Activated effector memory CD4-positive, alpha-beta T cell treated with anti-CD3 and anti-CD28 coated beads, Interleukin-2, amount 50 U/mL, for 16 hours (primary cell): ENCODE measurements around the gene PAF1.

Experiments used
- DNase-seq: peaks from one replicate; pipeline ENCODE4 v3.0.0-alpha.2; 2020

Gene PAF1

DNA sequence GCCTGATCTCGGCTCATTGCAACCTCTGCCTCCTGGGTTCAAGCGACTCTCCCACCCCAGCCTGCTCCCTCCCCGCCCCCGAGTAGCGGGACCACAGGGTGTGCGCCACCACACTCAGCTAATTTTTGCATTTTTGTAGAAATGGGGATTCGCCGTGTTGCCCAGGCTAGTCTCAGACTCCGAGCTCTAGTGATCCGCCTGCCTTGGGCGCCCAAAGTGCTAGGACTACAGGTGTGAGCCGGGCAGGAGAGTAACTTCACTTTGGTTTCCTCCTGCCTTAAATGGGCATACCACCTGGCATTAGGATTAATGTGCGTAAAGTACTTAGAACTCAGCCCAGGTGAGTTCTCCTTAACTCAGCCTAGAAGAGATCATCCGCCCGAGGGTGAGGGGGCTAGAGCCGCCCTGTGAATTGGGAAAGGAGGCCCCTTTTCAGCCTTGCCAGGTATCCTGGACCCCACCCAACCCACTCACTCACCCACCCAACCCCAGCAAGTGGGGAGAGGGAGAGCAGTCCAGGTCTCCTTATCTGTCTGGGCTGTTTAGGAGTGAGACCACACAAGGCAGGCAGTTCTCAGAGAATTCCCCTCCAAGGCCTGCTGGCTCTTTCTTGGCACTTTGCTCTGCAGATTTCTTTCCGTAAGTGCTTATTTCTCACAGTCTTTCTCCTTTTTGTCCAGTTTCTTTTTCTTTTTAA lies 14.5 kb upstream of the PAF1 start:
- peak; percentile 71 for DNase-seq

DNA sequence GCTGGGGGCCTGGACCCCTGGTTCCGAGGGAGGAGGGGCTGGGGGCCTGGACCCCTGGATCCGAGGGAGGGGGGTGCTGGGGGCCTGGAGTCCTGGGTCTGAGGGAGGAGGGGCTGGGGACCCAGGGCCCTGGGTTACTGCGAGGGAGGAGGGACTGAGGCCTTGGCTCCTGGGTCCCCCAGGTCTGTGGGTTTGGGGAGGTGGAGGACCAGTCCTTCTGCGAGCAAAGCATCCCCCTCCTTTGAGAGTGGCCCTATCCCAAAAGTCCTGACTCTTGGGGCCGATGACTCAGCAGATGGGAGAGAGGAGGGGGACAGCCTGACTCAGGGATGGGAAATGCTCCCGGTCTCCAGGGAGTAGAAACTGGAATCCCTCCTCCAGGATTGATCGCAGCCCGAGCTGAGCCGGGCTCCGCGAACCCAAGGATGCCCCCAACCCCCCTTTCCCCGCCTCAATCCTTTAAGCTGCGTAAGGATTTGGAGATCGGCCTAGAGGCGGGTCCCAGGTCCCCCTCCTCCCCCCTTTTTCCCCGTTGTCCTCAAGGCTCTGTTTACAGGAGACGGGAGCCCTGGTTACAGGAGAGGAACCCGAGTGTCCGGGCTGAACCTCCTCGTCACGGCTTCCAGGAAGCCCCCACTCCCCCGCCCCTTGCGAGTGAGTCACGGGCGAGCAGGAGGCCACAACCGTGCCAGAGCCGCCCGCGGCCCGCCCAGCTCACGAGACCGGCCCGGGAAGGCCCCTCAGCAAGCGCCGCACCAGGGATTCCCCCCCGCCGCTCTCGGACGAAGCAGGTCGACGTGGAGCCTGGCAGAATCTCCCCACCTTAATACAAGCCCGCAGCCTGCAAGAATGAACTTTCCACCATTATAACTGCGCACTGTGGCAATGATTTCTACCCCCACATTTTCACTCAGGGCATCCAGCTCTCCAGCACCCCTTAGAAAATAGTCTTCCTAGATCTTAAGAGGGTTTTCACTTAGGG lies 12.7 kb upstream of the PAF1 start:
- DNase-seq = peak; percentile 99

DNA sequence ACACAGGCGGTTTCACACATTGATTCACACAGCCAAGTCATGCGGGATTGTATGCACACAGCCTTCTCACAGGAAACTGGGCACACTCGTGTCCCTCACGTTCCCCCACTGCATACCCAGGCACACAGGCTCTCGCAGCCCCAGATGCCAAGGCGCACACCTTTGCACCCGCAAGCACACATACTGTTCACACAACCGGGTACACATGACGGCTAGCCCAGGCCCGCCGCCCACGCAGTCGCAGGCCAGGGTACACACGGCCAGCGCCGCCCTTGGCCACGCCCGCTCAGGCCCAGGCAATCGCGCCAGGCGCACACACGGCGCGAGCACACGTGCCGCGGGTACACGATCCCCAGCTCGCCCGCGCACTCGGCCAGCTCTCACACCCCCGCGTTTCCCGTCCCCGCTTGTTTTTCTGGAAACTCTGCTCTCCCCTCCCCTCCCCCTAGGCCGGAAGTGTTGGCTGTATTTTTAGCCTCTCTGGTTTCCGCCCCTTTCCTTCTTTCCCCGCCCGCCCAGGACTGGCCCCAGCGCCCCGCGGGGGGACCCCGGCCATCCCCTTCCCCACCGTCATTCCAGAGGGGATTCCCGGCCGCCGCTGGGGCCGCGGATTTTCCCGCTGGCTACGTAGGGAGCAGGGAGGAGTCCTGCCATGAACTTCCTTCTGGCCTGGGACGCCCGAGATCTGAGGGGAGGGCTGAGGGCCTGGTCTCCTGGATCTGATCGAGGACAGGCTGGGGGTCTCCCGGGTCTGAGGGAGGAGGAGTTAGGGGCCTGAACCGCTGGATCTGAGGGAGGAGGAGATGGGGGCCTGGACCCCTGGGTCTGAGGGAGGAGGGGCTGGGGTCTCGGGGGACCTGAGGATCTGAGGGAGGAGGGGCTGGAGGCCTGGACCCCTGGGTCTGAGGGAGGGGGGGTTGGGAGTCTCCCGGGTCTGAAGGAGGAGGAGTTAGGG lies 11.7 kb upstream of the PAF1 start:
- DNase-seq = peak; percentile 94

- DNase-seq = peak; percentile 94
Observed at GRCh38 chr19:39401549-39402345, 10.8 kb upstream of the PAF1 start.

DNA sequence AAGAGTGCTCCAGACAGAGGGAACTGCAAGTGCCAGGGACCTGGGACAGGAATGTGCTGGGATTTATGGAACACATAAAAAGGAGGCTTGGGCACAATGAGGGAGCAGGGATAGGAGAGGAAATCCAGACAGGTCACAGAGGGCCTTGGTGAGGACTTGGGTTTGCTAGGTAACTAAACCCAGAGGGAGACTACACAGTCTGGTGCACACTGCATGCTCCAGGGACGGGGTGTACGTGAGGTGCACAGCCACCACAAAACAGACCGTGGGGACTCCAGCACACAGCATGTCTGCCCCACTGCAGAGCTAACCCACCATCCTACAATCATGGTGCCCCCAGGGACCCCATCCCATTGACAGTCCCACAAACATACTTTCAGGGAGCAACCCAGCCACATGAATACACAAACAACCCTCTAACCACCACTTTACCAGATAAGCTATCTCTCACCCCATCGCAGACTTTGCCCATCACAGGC lies 10.2 kb upstream of the PAF1 start:
- no peak for DNase-seq

GRCh38 chr19:39400061-39400460 lies 9.2 kb upstream of the PAF1 start:
- DNase-seq = no peak

DNA sequence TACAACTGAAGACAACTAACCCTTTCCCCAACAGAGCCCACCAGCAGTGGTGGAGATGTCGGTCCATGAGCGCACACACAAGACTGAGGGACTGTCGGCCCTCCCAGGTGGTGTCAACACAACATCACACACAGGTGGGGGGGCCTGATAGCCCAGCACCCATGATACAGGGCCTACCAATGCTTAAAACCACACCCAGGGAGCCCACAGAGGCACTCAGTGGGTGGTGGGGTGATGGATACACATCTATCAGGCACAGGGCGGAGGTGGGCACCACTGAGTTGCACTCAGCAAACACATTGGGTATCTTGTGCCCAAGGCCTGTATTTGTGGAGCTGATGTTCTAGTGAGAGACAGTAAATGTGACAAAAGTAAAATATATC lies 8.8 kb upstream of the PAF1 start:
- DNase-seq = no peak

- DNase-seq = peak; percentile 82
Observed at GRCh38 chr19:39398297-39398864, 7.5 kb upstream of the PAF1 start.

DNA sequence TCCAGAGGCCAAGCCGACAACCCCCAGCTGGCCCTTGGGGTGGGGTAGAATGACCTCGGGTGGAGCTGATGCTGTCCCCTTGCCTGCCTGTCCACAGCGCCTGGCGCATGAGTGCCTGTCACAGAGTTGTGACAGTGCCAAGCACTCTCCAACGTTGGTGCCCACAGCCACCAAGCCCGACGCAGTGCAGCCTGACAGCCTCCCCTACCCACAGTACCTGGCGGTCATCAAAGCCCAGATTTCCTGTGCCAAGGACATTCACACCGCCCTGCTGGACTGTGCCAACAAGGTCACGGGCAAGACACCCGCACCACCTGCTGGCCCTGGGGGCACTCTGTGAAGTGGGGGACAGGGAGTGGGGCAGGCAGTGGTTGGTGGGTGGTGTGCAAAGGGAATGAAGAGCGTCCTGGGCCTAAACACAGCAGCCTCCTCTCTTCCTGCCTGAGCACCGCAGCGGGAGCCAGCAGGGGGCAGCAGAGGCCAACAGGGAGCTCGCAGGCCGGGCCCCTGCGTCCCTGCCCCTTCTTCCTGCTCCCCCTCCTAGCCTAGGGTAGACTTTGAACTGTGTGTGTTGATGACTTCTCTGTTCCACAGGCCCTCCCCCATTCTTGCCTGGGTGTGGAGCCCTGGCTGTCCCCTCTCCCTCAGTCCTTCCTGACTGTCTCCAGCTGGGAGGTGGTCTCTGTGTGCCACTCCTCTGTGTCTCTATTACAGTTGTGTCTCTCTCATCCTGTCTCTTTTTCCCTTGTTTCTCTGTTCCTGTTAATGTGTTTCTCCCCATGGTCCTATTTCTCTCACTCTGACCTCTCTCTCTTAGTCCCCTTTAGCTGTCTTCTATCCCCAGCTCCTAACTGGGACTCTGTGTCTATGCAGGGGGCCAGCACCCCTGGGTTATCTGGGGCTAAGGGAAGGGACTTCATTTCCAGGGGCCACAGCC lies 6.7 kb upstream of the PAF1 start:
- peak; percentile 97 for DNase-seq

DNA sequence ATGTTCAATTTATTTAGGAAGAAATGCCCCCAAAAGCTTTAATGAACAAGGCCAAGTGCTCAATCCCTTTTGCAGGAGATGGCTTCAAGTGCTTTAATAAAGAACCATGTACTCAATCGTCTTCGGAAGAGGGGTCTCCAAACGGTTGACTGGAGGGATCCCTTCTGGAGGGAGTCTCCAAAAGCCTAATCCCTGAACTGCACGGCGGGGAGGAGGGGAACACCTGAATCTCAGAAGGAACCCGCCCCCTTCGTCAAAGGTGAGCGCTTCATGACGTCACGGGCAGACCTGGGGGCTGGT lies 505 bp downstream of the PAF1 start:
- peak; percentile 93 for DNase-seq

- no peak for DNase-seq
Observed at GRCh38 chr19:39389631-39390414, 1.1 kb downstream of the PAF1 start.

GRCh38 chr19:39388657-39389056 lies 2.2 kb downstream of the PAF1 start:
- DNase-seq = no peak

DNA sequence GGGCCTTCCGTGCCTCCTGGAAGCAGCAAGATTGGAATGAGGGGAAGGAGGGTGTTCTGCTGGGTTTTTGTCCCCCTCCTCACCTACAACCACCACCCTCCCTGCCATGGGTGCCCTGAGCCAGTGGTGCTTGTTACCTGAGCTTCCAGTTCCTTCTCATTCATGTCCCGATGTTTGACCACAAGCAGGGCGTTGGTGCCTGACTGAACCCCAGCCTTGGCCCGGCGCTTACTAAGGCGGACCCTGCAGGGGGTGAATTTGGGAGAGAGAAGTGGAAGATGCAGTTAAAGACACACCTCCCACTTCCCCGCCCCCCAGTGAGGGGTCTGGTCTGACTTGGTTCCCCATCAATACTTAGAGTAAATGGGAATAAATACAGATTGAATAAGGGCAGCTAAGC lies 4.3 kb downstream of the PAF1 start:
- DNase-seq = no peak

GRCh38 chr19:39385629-39386411 lies 5.1 kb downstream of the PAF1 start:
- DNase-seq = no peak

DNA sequence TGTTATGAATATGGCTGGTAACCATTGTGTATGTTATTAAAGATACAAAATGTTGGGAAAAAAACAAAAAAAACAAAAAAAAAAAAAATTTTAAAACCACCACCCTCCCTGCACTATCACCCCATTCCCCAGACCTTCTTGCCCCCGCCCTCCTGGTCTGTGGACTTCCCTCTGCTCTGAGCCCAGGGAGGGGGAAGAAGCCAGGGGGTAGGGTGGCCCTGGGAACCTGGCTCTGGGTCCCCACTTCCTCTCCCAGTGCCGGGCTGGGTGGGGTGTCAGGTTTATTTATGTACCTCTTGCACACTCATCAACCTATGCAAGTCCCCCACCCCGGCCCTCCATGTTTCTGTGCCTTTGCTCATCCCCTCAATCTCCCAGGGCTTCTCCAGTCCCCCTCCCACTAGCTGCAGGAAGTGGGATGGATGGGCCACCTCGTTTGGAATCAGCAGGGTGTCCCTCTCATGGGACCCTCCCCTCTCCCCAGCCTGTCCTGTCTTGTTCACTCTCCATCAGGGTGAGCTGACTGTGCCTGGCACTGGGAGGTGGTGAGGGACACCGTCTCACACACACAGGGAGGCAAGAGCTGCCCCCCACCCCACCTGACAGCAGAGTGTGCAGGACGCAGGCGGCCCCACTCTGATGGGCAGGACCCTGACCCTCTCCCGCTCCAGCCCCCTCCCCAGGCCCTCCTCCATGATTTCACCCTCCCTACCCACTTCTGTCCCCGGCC lies 5.9 kb downstream of the PAF1 start:
- no peak for DNase-seq

GRCh38 chr19:39382991-39383828 lies 7.7 kb downstream of the PAF1 start:
- no peak for DNase-seq

GRCh38 chr19:39381910-39382611 lies 8.8 kb downstream of the PAF1 start:
- DNase-seq = no peak
